Esophagus muscularis mucosa (tissue), 4 donors: ENCODE results near the gene FUCA1. TPM values are rescaled to one million over a fixed set of nuclear protein-coding genes. Genes with fewer than 3 reads are reported as not detected.
A peak's percentile ranks its signal among the peaks of the same experiment; 100 is the strongest.

ENCODE experiments used
- DNase-seq: peaks from one replicate; pipeline ENCODE4 v3.0.0-alpha.2; 2017; ENCODE audit errors: extremely low spot score
- H3K27ac ChIP-seq, 4 donors: fragments of 200-600 bp; sonication (generic); replicated peaks in 1 of 4; 1 replicate in 3 of 4; 2 replicates in 1 of 4; pipeline ENCODE4 v1.5.1; 2016 to 2019; ENCODE audit warnings: mild to moderate bottlenecking in 1 of 4
- H3K27me3 ChIP-seq, 4 donors: fragments of 200-600 bp; sonication (generic); one replicate each; pipeline versions ENCODE4 v1.5.1 to v1.6.0; 2016 to 2019
- H3K36me3 ChIP-seq, 4 donors: fragments of 200-600 bp; sonication (generic); one replicate each; pipeline ENCODE4 v1.5.1; 2016 to 2019
- H3K4me1 ChIP-seq, 4 donors: fragments of 200-600 bp; sonication (generic); one replicate each; pipeline ENCODE4 v1.5.1; 2016 to 2019
- H3K4me3 ChIP-seq, 4 donors: fragments of 200-600 bp; sonication (generic); 1 replicate in 2 of 4; 2 replicates in 2 of 4; pipeline ENCODE4 v1.5.1; 2016 to 2019; ENCODE audit warnings: mild to moderate bottlenecking in 4 of 4, moderate library complexity in 1 of 4
- H3K9me3 ChIP-seq, 4 donors: fragments of 200-600 bp; sonication (generic); 1 replicate in 3 of 4; 2 replicates in 1 of 4; pipeline ENCODE4 v1.5.1; 2016 to 2019
- CTCF ChIP-seq, 3 experiments: fragments of 200-600 bp in 2 of 3; fragments of 450-650 bp in 1 of 3; sonication (generic) in 2 of 3; IDR thresholded peaks; one replicate each; pipeline ENCODE4 v1.5.1; 2017 to 2019; ENCODE audit warnings: antibody characterized with exemption in 3 of 3, mild to moderate bottlenecking in 2 of 3, moderate library complexity in 1 of 3
- EP300 ChIP-seq: sonication (generic); formaldehyde crosslinking; IDR thresholded peaks from one replicate; pipeline ENCODE4 v1.6.1; 2017; ENCODE audit warnings: antibody characterized with exemption
- POLR2A ChIP-seq: fragments of 450-650 bp; IDR thresholded peaks from one replicate; pipeline ENCODE4 v1.6.1; 2017; ENCODE audit warnings: antibody characterized with exemption, moderate library complexity, mild to moderate bottlenecking, low read depth
- POLR2AphosphoS5 ChIP-seq, 2 donors: sonication (generic); formaldehyde crosslinking; IDR thresholded peaks; one replicate each; pipeline ENCODE4 v1.6.1; 2017; ENCODE audit warnings: antibody characterized with exemption in 2 of 2
- WGBS: methylation state at CpG from one replicate; pipeline ENCODE4 v1.1.5; 2018; 5-methylcytosine and 5-hydroxymethylcytosine counted together
- intact Hi-C: fragments of 100-400 bp; cut with DNase I; formaldehyde crosslinking; loops from one replicate; pipeline ENCODE4 v1.15.1; 2023
- total RNA-seq, 4 donors: library from RNA; depleted of rRNA; stranded (reverse); fragments of >200 nt; gene quantifications; one replicate each; pipeline versions ENCODE4 v1.1.0 to v1.2.1, GENCODE V29; 2016

The FUCA1 gene
- total RNA-seq, 4 donors from 2014 or later = 20.0 to 25.9 (median 25.2) TPM

- peak overlapping the region; percentile 91 to 98 (median 95) for H3K27ac ChIP-seq
- intact Hi-C loops = no loop called here
- peaks cover 0 to 58% (median 33%) of the 10 kb centered on the region in 4 donors for H3K36me3 ChIP-seq
- DNase-seq = no peak
- TF ChIP-seq EP300 (no peak), POLR2A (peak; percentile 15), CTCF (IDR thresholded peaks at IDR 0.05) (no peak), POLR2AphosphoS5 (IDR thresholded peaks at IDR 0.05) (no peak)
- no peaks in the 10 kb centered on the region for H3K9me3 ChIP-seq
- peak overlapping the region in 1 of 4 donors; percentile 98 for H3K4me3 ChIP-seq
- WGBS = 58% methylated on average over 10 of the region's 10 CpGs
- H3K4me1 ChIP-seq = peaks cover 21 to 31% (median 26%) of the 10 kb centered on the region in 4 donors
- no peaks in the 10 kb centered on the region for H3K27me3 ChIP-seq
Measured at GRCh38 chr1:23801876-23802275, 66.2 kb downstream of the FUCA1 start.

GRCh38 chr1:23801338-23801748 is 66.7 kb downstream of the FUCA1 start:
- DNase-seq = no peak
- Histone ChIP-seq H3K4me3 (peak overlapping the region; percentile 78 to 98 (median 92)), H3K36me3 (peaks cover 0 to 58% (median 34%) of the 10 kb centered on the region in 4 donors), H3K4me1 (peaks cover 21 to 33% (median 26%) of the 10 kb centered on the region in 4 donors), H3K27ac (peak overlapping the region; percentile 91 to 98 (median 95)), H3K27me3 (no peaks in the 10 kb centered on the region), H3K9me3 (no peaks in the 10 kb centered on the region)
- WGBS = 21% methylated on average over 19 of the region's 19 CpGs
- TF ChIP-seq CTCF (IDR thresholded peaks at IDR 0.05) (no peak), EP300 (no peak), POLR2AphosphoS5 (IDR thresholded peaks at IDR 0.05) (no peak), POLR2A (no peak)
- intact Hi-C loops = no loop called here

- Histone ChIP-seq H3K4me1 (peaks cover 21 to 37% (median 26%) of the 10 kb centered on the region in 4 donors), H3K9me3 (no peaks in the 10 kb centered on the region), H3K36me3 (peaks cover 0 to 58% (median 40%) of the 10 kb centered on the region in 4 donors), H3K27ac (peak within 1 kb of the TSS; percentile 91 to 98 (median 95)), H3K4me3 (peak within 1 kb of the TSS; percentile 78 to 98 (median 92)), H3K27me3 (no peaks in the 10 kb centered on the region)
- TF ChIP-seq CTCF (IDR thresholded peaks at IDR 0.05) = peak in 1 of 3 experiments; percentile 25
- no peak for TF ChIP-seq EP300
- peak; percentile 83 for TF ChIP-seq POLR2A
- TF ChIP-seq POLR2AphosphoS5 (IDR thresholded peaks at IDR 0.05) = peak; percentile 94 to 96
- 0% methylated on average over 36 of the region's 82 CpGs for WGBS
- intact Hi-C loops = no loop called here
- DNase-seq = peak; percentile 99
Measured at GRCh38 chr1:23800400-23801337, 67.4 kb downstream of the FUCA1 start, which contains the start of gene GALE. Gene GALE (minus strand): TSS chr1:23800754. CDS start chr1:23799007, 1,747 bp downstream.

GRCh38 chr1:23799570-23800399 is 68.3 kb downstream of the FUCA1 start:
- WGBS = 2% methylated on average over 16 of the region's 48 CpGs
- DNase-seq = no peak
- peaks cover 21 to 37% (median 26%) of the 10 kb centered on the region in 4 donors for H3K4me1 ChIP-seq
- H3K36me3 ChIP-seq = peaks cover 0 to 54% (median 45%) of the 10 kb centered on the region in 4 donors
- H3K27me3 ChIP-seq = no peaks in the 10 kb centered on the region
- intact Hi-C loops = no loop called here
- H3K9me3 ChIP-seq = no peaks in the 10 kb centered on the region
- H3K27ac ChIP-seq = peak overlapping the region; percentile 91 to 98 (median 95)
- peak; percentile 76 to 80 for TF ChIP-seq POLR2AphosphoS5 (IDR thresholded peaks at IDR 0.05)
- TF ChIP-seq EP300 = no peak
- peak overlapping the region; percentile 78 to 98 (median 92) for H3K4me3 ChIP-seq
